HepG2 (cell line): ENCODE data around the gene HSF4. TPM values are rescaled to one million over a fixed set of nuclear protein-coding genes. Genes with fewer than 3 reads are reported as not detected.

Experiments
- ATAC-seq: fragments of 200-7000 bp; cut with Tn5 transposase; 3 replicates; pipeline ENCODE4 v1.9.1; 2020; ENCODE audit warnings: mild to moderate bottlenecking, moderate library complexity
- BruUV-seq: library from RNA; stranded (reverse); fragments of 400-500 nt; replicated peaks from 2 replicates; lab custom pipeline; 2021; lab: Mats Ljungman, UMichigan
- CTCF ChIA-PET: fragments of 300-600 bp; formaldehyde crosslinking; extraction: SDS; loops from one replicate; lab custom pipeline; 2021; ENCODE audit warnings: low total read pairs, inconsistent platforms, low intra/inter-chr PET ratio; lab: Yijun Ruan, JAX
- POLR2A ChIA-PET: fragments of 350-600 bp; sonication (Branson Sonifier 250); formaldehyde crosslinking; loops from one replicate; lab custom pipeline; 2020; ENCODE audit warnings: antibody characterized with exemption, inconsistent platforms; lab: Yijun Ruan, JAX
- DNase-seq: peaks from one replicate; pipeline ENCODE4 v3.0.0-alpha.2; 2015; ENCODE audit warnings: low spot score
- FAIRE-seq: peaks from 3 replicates; lab custom pipeline; 2011; peaks lifted over from hg19 to GRCh38; lab: Jason Lieb, UNC
- H2AFZ ChIP-seq: one replicate; pipeline ENCODE4 v1.6.1; 2011; ENCODE audit warnings: low read length, inconsistent platforms
- H3K27ac ChIP-seq: fragments of 300-600 bp; 3 replicates; pipeline ENCODE4 v1.8.0; 2011; ENCODE audit warnings: mixed run types, mild to moderate bottlenecking, mixed read lengths, low read length, inconsistent platforms; ENCODE audit not compliant: insufficient read depth; ENCODE audit errors: extremely low read length
- H3K27me3 ChIP-seq, 2 experiments: fragments of 200-600 bp in 1 of 2; 2 replicates in 1 of 2; 3 replicates in 1 of 2; pipeline versions ENCODE4 v1.6.0 to v1.8.0; 2011; ENCODE audit warnings: low read length in 2 of 2, mild to moderate bottlenecking in 2 of 2, moderate library complexity in 2 of 2, inconsistent platforms in 1 of 2; ENCODE audit not compliant: insufficient read depth in 2 of 2, control insufficient read depth in 1 of 2
- H3K36me3 ChIP-seq, 2 experiments: fragments of 200-600 bp in 1 of 2; replicated peaks in 1 of 2; 2 replicates in 1 of 2; 3 replicates in 1 of 2; pipeline versions ENCODE4 v1.5.1 to v1.8.0; 2011; ENCODE audit warnings: low read length in 2 of 2, inconsistent platforms in 1 of 2; ENCODE audit not compliant: insufficient read depth in 2 of 2, control insufficient read depth in 1 of 2
- H3K4me1 ChIP-seq: 2 replicates; pipeline ENCODE4 v1.5.1; 2012; ENCODE audit warnings: low read length, inconsistent platforms; ENCODE audit not compliant: insufficient read depth
- H3K4me2 ChIP-seq: 2 replicates; pipeline ENCODE4 v1.6.0; 2011; ENCODE audit warnings: low read depth, low read length, inconsistent platforms
- H3K4me3 ChIP-seq, 3 experiments: fragments of 200-600 bp in 1 of 3; sonication (generic), shearing (Covaris generic) in 1 of 3; replicated peaks in 1 of 3; 2 replicates each; pipeline ENCODE4 v1.5.1; 2011 to 2016; ENCODE audit warnings: low read length in 3 of 3, inconsistent platforms in 2 of 3, low read depth in 2 of 3, mild to moderate bottlenecking in 2 of 3, control low read depth in 1 of 3, mixed read lengths in 1 of 3; ENCODE audit not compliant: insufficient read depth in 1 of 3
- H3K79me2 ChIP-seq: one replicate; pipeline ENCODE4 v1.6.1; 2011; ENCODE audit warnings: low read length, inconsistent platforms; ENCODE audit not compliant: insufficient read depth
- H3K9ac ChIP-seq: 2 replicates; pipeline ENCODE4 v1.6.0; 2011; ENCODE audit warnings: mild to moderate bottlenecking, low read depth, low read length, inconsistent platforms; ENCODE audit not compliant: insufficient read depth
- H3K9me3 ChIP-seq: 2 replicates; pipeline ENCODE4 v1.5.1; 2012; ENCODE audit warnings: mild to moderate bottlenecking, low read length
- H4K20me1 ChIP-seq: 2 replicates; pipeline ENCODE4 v1.6.0; 2011; ENCODE audit warnings: inconsistent platforms, mild to moderate bottlenecking, low read length, moderate library complexity; ENCODE audit not compliant: insufficient read depth
- SRF ChIP-seq: IDR thresholded peaks from 2 replicates; pipeline ENCODE4 v1.6.1; 2011; ENCODE audit warnings: mild to moderate bottlenecking, low read depth, low read length, moderate library complexity
- ZNF143 ChIP-seq: sonication (generic); formaldehyde crosslinking; IDR thresholded peaks from 2 replicates; pipeline ENCODE4 v1.4.0; 2020; ENCODE audit warnings: missing genetic modification reagents
- ZNF878 ChIP-seq: sonication (generic); formaldehyde crosslinking; IDR thresholded peaks from 2 replicates; pipeline ENCODE4 v1.8.1; 2023; ENCODE audit warnings: mild to moderate bottlenecking, missing genetic modification reagents, moderate library complexity
- ZSCAN31 ChIP-seq: sonication (generic); formaldehyde crosslinking; IDR thresholded peaks from 2 replicates; pipeline ENCODE4 v1.5.0; 2020; ENCODE audit warnings: low read depth, mild to moderate bottlenecking, missing genetic modification reagents
- WGBS: methylation state at CpG from one replicate; pipeline ENCODE4 v1.1.6; 2017; ENCODE audit warnings: low lambda C conversion rate; 5-methylcytosine and 5-hydroxymethylcytosine counted together
- in situ Hi-C: cut with HindIII; loops from 2 replicates; pipeline ENCODE4 v1.10.0; 2017; ENCODE audit warnings: low pct_unique_long_range_greater_than_20kb; ENCODE audit not compliant: extremely low pct_ligation_motif_present
- intact Hi-C: fragments of 100-400 bp; cut with micrococcal nuclease; formaldehyde crosslinking; loops from one replicate; pipeline ENCODE4 v1.10.0; 2022; ENCODE audit not compliant: unreplicated experiment
- polyA plus RNA-seq, 8 experiments: library from polyadenylated mRNA; depleted of rRNA in 3 of 8; stranded (reverse) in 7 of 8; unstranded in 1 of 8; fragments of >200 nt; fragmentation: Illumina TruSeq in 4 of 8; extraction: Trizol in 4 of 8; gene quantifications; 2 replicates each; pipeline versions ENCODE4 v1.2.1 to v1.2.3, GENCODE V29; 2011 to 2016; ENCODE audit warnings: low read depth in 4 of 8, missing spikeins in 1 of 8, mixed read lengths in 1 of 8; ENCODE audit not compliant: insufficient read depth in 1 of 8
- total RNA-seq, 5 experiments: library from RNA; depleted of rRNA; stranded (reverse); fragments of >200 nt; fragmentation: Illumina TruSeq; extraction: Trizol; gene quantifications; 2 replicates each; pipeline ENCODE4 v1.2.3, GENCODE V29; 2016; ENCODE audit warnings: low read depth in 1 of 5
- TF ChIP-seq, protein P1 (sequence below): sonication (generic); formaldehyde crosslinking; IDR thresholded peaks from 2 replicates; pipeline ENCODE4 v1.4.0; 2020; ENCODE audit warnings: missing genetic modification reagents, borderline replicate concordance
- TF ChIP-seq, protein P2 (sequence below): sonication (generic); formaldehyde crosslinking; IDR thresholded peaks from 2 replicates; pipeline ENCODE4 v1.5.1; 2020; ENCODE audit warnings: missing genetic modification reagents, mild to moderate bottlenecking, borderline replicate concordance
- TF ChIP-seq, protein P3 (sequence below): sonication (generic); formaldehyde crosslinking; IDR thresholded peaks from 2 replicates; pipeline ENCODE4 v1.4.0; 2020; ENCODE audit warnings: missing genetic modification reagents
- TF ChIP-seq, protein P4 (sequence below), 2 experiments: sonication (generic) in 1 of 2; formaldehyde crosslinking in 1 of 2; IDR thresholded peaks; 2 replicates each; pipeline versions ENCODE4 v1.4.0 to v1.6.1; 2018 to 2020; ENCODE audit warnings: missing genetic modification reagents in 2 of 2, borderline replicate concordance in 1 of 2, low read depth in 1 of 2, mild to moderate bottlenecking in 1 of 2, missing biosample characterization in 1 of 2
- TF ChIP-seq, protein P5 (sequence below): sonication (generic); formaldehyde crosslinking; IDR thresholded peaks from 2 replicates; pipeline ENCODE4; 2020; ENCODE audit warnings: missing genetic modification reagents, mild to moderate bottlenecking, borderline replicate concordance
- TF ChIP-seq, protein P6 (sequence below): fragments of 450-650 bp; IDR thresholded peaks from 2 replicates; pipeline ENCODE4 v1.6.1; 2016

HSF4 gene
- total and polyA plus RNA-seq, 2 of the 13 experiments (the other 11 are each of a cell fraction or from before 2014, with no cell fraction given), result 3.5 to 16.9 TPM

DNA sequence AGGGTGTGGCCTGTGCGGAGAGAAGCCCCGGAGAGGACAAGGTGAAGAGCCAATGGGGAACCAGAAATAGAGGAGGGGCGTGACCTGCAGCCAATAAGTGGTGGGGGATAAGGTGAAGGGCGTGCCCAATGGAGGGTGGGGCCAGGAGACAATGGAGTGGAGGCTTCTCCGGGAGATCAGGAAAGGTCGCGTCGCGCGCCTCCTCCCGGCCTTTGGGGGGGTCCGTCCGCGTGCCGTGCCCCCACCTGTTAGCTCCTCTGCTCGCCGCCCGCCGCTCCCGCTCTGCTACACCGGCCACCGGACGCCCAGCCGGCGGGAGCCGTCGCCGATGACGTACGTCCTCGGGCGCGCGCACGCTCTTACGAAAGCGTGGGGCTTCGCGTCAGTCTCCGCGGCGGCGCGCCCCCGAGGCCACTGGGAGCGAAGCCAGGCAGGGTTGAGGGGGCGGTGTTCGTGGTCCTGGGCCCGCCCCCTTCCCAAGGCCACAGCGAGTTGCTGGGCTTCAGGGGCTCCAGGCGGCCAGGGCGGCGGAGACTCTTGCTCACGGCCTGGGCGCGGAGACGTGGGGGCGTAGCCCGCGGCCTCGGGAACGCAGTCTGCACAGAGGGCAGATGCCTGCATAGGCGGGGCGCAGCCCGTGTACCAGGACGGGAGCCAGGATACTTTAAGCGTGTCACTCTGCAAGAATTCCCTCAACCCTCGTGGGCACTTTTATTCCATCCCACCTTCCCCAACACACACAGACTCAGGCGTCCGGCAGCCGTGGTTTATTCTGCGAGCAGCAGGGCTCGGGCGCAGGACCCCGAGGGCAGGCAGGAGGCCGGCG, 19.3 kb downstream of the HSF4 start, which contains the start of gene MATCAP1:
Gene MATCAP1 (minus strand): TSS at position 337 of the 826 bp plus-strand sequence. CDS start 3,353 bp downstream, outside the sequence.
- CTCF ChIA-PET, result interaction anchor here (0.6 to 2.7 kb wide), 4 partner anchors 13 to 206 kb away, joined by 3 to 28 read pairs (median 3); no protein-coding TSS in a partner anchor
- in situ Hi-C loops, result no loop called here
- TF ChIP-seq, protein P1, sequence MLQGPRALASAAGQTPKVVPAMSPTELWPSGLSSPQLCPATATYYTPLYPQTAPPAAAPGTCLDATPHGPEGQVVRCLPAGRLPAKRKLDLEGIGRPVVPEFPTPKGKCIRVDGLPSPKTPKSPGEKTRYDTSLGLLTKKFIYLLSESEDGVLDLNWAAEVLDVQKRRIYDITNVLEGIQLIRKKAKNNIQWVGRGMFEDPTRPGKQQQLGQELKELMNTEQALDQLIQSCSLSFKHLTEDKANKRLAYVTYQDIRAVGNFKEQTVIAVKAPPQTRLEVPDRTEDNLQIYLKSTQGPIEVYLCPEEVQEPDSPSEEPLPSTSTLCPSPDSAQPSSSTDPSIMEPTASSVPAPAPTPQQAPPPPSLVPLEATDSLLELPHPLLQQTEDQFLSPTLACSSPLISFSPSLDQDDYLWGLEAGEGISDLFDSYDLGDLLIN (CRISPR knock-in tag), result 0 out of 2 replicates have a peak, but pooled peaks have one; percentile 74
- TF ChIP-seq, protein P2, sequence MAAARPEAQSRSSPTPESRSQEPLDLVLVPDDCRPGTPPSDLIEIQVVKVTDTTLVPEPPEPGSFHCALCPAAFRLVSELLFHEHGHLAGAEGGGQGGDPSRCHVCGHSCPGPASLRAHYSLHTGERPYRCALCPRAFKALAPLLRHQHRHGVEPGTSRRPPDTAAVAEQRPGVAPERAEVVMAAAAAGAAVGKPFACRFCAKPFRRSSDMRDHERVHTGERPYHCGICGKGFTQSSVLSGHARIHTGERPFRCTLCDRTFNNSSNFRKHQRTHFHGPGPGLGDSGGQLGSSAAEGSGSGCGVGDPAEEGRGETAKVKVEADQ, result peak; percentile 95
- TF ChIP-seq, protein P3, sequence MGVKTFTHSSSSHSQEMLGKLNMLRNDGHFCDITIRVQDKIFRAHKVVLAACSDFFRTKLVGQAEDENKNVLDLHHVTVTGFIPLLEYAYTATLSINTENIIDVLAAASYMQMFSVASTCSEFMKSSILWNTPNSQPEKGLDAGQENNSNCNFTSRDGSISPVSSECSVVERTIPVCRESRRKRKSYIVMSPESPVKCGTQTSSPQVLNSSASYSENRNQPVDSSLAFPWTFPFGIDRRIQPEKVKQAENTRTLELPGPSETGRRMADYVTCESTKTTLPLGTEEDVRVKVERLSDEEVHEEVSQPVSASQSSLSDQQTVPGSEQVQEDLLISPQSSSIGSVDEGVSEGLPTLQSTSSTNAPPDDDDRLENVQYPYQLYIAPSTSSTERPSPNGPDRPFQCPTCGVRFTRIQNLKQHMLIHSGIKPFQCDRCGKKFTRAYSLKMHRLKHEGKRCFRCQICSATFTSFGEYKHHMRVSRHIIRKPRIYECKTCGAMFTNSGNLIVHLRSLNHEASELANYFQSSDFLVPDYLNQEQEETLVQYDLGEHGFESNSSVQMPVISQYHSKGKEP (CRISPR knock-in tag), result no peak
- TF ChIP-seq ZNF143 (CRISPR knock-in tag) (peak; percentile 42; the same call in 1 of the 2 replicates), ZSCAN31 (CRISPR knock-in tag) (no peak; the same call in 1 of the 2 replicates), ZNF878 (CRISPR knock-in tag) (no peak; the same call in 1 of the 2 replicates), SRF (no peak)
- TF ChIP-seq, protein P4, sequence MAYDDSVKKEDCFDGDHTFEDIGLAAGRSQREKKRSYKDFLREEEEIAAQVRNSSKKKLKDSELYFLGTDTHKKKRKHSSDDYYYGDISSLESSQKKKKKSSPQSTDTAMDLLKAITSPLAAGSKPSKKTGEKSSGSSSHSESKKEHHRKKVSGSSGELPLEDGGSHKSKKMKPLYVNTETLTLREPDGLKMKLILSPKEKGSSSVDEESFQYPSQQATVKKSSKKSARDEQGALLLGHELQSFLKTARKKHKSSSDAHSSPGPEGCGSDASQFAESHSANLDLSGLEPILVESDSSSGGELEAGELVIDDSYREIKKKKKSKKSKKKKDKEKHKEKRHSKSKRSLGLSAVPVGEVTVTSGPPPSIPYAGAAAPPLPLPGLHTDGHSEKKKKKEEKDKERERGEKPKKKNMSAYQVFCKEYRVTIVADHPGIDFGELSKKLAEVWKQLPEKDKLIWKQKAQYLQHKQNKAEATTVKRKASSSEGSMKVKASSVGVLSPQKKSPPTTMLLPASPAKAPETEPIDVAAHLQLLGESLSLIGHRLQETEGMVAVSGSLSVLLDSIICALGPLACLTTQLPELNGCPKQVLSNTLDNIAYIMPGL (CRISPR knock-in tag; IDR thresholded peaks at IDR 0.05; ENCODE audit: borderline replicate concordance in 1 of 2, low read depth in 1 of 2), result peak; percentile 88 to 94
- TF ChIP-seq, protein P5, sequence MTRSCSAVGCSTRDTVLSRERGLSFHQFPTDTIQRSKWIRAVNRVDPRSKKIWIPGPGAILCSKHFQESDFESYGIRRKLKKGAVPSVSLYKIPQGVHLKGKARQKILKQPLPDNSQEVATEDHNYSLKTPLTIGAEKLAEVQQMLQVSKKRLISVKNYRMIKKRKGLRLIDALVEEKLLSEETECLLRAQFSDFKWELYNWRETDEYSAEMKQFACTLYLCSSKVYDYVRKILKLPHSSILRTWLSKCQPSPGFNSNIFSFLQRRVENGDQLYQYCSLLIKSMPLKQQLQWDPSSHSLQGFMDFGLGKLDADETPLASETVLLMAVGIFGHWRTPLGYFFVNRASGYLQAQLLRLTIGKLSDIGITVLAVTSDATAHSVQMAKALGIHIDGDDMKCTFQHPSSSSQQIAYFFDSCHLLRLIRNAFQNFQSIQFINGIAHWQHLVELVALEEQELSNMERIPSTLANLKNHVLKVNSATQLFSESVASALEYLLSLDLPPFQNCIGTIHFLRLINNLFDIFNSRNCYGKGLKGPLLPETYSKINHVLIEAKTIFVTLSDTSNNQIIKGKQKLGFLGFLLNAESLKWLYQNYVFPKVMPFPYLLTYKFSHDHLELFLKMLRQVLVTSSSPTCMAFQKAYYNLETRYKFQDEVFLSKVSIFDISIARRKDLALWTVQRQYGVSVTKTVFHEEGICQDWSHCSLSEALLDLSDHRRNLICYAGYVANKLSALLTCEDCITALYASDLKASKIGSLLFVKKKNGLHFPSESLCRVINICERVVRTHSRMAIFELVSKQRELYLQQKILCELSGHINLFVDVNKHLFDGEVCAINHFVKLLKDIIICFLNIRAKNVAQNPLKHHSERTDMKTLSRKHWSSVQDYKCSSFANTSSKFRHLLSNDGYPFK, result peak; percentile 85; the same call in 1 of the 2 replicates
- TF ChIP-seq, protein P6, sequence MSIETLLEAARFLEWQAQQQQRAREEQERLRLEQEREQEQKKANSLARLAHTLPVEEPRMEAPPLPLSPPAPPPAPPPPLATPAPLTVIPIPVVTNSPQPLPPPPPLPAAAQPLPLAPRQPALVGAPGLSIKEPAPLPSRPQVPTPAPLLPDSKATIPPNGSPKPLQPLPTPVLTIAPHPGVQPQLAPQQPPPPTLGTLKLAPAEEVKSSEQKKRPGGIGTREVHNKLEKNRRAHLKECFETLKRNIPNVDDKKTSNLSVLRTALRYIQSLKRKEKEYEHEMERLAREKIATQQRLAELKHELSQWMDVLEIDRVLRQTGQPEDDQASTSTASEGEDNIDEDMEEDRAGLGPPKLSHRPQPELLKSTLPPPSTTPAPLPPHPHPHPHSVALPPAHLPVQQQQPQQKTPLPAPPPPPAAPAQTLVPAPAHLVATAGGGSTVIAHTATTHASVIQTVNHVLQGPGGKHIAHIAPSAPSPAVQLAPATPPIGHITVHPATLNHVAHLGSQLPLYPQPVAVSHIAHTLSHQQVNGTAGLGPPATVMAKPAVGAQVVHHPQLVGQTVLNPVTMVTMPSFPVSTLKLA, result peak; percentile 4

More for the DNA sequence above, 19.3 kb downstream of the HSF4 start, which contains the start of gene MATCAP1:
- under 1% methylated on average over 51 of the region's 77 CpGs for WGBS
- Histone ChIP-seq H3K4me1 (peaks cover 48% of the 10 kb centered on the region), H3K36me3 (no peaks in the 10 kb centered on the region), H3K4me3 (peak within 1 kb of the TSS; percentile 72 to 98 (median 82)), H3K79me2 (no peaks in the 10 kb centered on the region), H3K27me3 (peaks cover 5 to 7% of the 10 kb centered on the region in 2 experiments; a peak in 2 of 5 replicates), H2AFZ (no peak within 1 kb of the TSS), H4K20me1 (no peaks in the 10 kb centered on the region; the same call in 1 of the 2 replicates), H3K4me2 (peak within 1 kb of the TSS; percentile 96), H3K27ac (peak within 1 kb of the TSS; percentile 82), H3K9ac (peak within 1 kb of the TSS; percentile 93), H3K9me3 (no peaks in the 10 kb centered on the region)
- POLR2A ChIA-PET, result interaction anchor here (1.0 to 2.8 kb wide), 4 partner anchors 10 to 155 kb away, joined by 4 to 18 read pairs (median 4); partner anchors contain the start of genes CBFB, FBXL8 and NOL3
- intact Hi-C loops, result loop anchor here (1.0 kb wide), 1 partner anchor 14 kb away; the partner anchor contains the start of gene NOL3
- peak; percentile 99 for FAIRE-seq
- ATAC-seq, result peak; percentile 84
- TSS peak; percentile 89 for BruUV-seq
- DNase-seq, result peak; percentile 99
